Measurements from ENCODE around the gene MS4A12. TPM values are rescaled to one million over a fixed set of nuclear protein-coding genes. Genes with fewer than 3 reads are reported as not detected.

MS4A12 gene
- total RNA-seq, 6 donors from 2014 or later: not detected

GRCh38 chr11:60511393-60511792 lies 18.8 kb downstream of the MS4A12 start:
- WGBS, 2 donors: 67 to 69% methylated on average over 6 of the region's 6 CpGs
- ATAC-seq (ENCODE audit: low FRiP score in 2 of 2) (no peak), DNase-seq (no peak)

GRCh38 chr11:60512651-60513225 lies 20.2 kb downstream of the MS4A12 start:
- H3K27ac ChIP-seq: no peak overlapping the region
- no peaks in the 10 kb centered on the region for H3K36me3 ChIP-seq
- H3K4me1 ChIP-seq: peaks cover 0 to 8% (median 2%) of the 10 kb centered on the region in 4 donors
- WGBS, 2 donors: 70 to 77% methylated on average over 3 of the region's 3 CpGs
- no peaks in the 10 kb centered on the region for H3K27me3 ChIP-seq
- TF ChIP-seq CTCF (IDR thresholded peaks at IDR 0.05) (no peak), POLR2A (IDR thresholded peaks at IDR 0.05) (no peak)
- H3K9me3 ChIP-seq: no peaks in the 10 kb centered on the region
- DNase-seq (no peak), ATAC-seq (ENCODE audit: low FRiP score in 2 of 2) (no peak)
- no peak overlapping the region for H3K4me3 ChIP-seq

More at GRCh38 chr11:60511393-60511792, 18.8 kb downstream of the MS4A12 start:
- TF ChIP-seq POLR2AphosphoS5 (IDR thresholded peaks at IDR 0.05) (no peak), CTCF (IDR thresholded peaks at IDR 0.05) (no peak), EP300 (IDR thresholded peaks at IDR 0.05) (no peak), POLR2A (IDR thresholded peaks at IDR 0.05) (no peak)
- Histone ChIP-seq H3K36me3 (no peaks in the 10 kb centered on the region), H3K4me3 (no peak overlapping the region), H3K27ac (no peak overlapping the region), H3K27me3 (no peaks in the 10 kb centered on the region), H3K4me1 (peaks cover 0 to 8% (median 2%) of the 10 kb centered on the region in 4 donors), H3K9me3 (no peaks in the 10 kb centered on the region)

DNA sequence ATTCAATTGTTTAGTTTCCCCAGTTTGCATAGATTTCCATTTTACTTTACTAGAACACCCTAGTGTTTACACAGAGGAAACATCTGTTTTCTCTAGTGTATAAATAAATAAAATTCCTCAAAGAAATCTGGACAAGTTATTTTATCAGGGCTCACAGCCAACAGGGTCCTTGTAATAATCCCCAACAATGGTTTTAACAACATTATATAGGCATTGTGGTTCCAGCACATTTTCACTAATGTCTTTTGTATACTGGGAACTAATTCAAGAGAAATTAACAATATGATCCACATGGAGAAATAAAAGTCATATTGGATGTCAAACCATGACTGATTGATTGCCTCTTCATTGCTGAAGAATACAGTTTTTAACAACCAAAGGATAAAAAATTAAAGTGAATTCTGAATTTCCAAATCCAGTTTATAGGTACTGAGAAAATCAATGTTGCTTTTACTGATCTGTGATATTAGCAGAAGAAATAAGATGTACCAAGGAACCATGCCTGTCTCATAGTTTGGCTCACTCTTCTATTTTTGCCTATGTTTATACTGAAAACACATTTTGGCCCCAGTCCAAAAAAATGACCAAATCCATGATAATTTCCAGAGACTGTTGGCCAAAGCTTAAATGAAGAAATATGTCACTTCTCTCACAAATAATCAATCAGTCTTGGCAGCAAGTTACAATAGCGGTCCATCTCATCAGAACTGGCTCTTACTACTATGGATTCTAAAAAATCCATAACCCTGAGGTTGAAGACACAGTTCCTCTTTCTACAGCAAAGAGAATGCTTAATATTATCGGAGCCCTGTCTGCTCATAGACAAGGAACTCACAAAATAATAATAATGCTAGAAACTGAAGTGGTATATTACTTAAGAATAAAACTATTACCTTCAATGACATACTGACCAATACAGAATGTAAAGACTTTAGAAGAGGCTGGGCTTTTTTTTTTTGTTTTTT lies 21.2 kb downstream of the MS4A12 start:
- TF ChIP-seq POLR2AphosphoS5 (IDR thresholded peaks at IDR 0.05): no peak
- TF ChIP-seq EP300 (IDR thresholded peaks at IDR 0.05): no peak
- TF ChIP-seq POLR2A (IDR thresholded peaks at IDR 0.05): no peak
- no peak for TF ChIP-seq CTCF (IDR thresholded peaks at IDR 0.05)
- Histone ChIP-seq H3K27me3 (no peaks in the 10 kb centered on the region), H3K9me3 (no peaks in the 10 kb centered on the region), H3K36me3 (no peaks in the 10 kb centered on the region), H3K27ac (no peak overlapping the region), H3K4me3 (no peak overlapping the region), H3K4me1 (peaks cover 0 to 8% (median 2%) of the 10 kb centered on the region in 4 donors)
- DNase-seq (no peak), ATAC-seq (ENCODE audit: low FRiP score in 2 of 2) (no peak)
- 45 to 55% methylated on average over 2 of the region's 2 CpGs for WGBS, 2 donors

GRCh38 chr11:60515144-60515855 lies 22.7 kb downstream of the MS4A12 start, which contains the start of gene MS4A13:
Gene MS4A13 (plus strand): TSS chr11:60515392. CDS start chr11:60518084, 2,692 bp downstream.
- peaks cover 0 to 1% (median 0%) of the 10 kb centered on the region in 4 donors for H3K9me3 ChIP-seq
- no peaks in the 10 kb centered on the region for H3K27me3 ChIP-seq
- TF ChIP-seq POLR2A (IDR thresholded peaks at IDR 0.05) (no peak), EP300 (IDR thresholded peaks at IDR 0.05) (no peak), POLR2AphosphoS5 (IDR thresholded peaks at IDR 0.05) (no peak), CTCF (IDR thresholded peaks at IDR 0.05) (no peak)
- peaks cover 0 to 8% (median 2%) of the 10 kb centered on the region in 4 donors for H3K4me1 ChIP-seq
- DNase-seq (peak in 1 of 2 donors; percentile 72), ATAC-seq (ENCODE audit: low FRiP score in 2 of 2) (no peak)
- no peak within 1 kb of the TSS for H3K27ac ChIP-seq
- 90 to 96% methylated on average over 23 to 29 of the region's 29 CpGs for WGBS, 2 donors
- no peak within 1 kb of the TSS for H3K4me3 ChIP-seq
- no peaks in the 10 kb centered on the region for H3K36me3 ChIP-seq

All from upper lobe of left lung (tissue), 6 donors.